GM12864 (cell line): ENCODE measurements around the gene CASS4.

ENCODE experiments used
- DNase-seq: peaks from one replicate; pipeline ENCODE4 v3.0.0-alpha.2; 2011; ENCODE audit warnings: low read depth
- H3K4me3 ChIP-seq: 2 replicates; pipeline ENCODE4 v1.5.1; 2011; ENCODE audit warnings: mild to moderate bottlenecking, low read depth, low read length, control low read depth
- TF ChIP-seq, protein P1 (sequence below): IDR thresholded peaks from 2 replicates; pipeline ENCODE4 v1.5.1; 2011; ENCODE audit warnings: low read depth, mild to moderate bottlenecking, moderate library complexity, low read length, control low read depth, inconsistent platforms; ENCODE audit errors: missing control alignments

CASS4 gene

DNA sequence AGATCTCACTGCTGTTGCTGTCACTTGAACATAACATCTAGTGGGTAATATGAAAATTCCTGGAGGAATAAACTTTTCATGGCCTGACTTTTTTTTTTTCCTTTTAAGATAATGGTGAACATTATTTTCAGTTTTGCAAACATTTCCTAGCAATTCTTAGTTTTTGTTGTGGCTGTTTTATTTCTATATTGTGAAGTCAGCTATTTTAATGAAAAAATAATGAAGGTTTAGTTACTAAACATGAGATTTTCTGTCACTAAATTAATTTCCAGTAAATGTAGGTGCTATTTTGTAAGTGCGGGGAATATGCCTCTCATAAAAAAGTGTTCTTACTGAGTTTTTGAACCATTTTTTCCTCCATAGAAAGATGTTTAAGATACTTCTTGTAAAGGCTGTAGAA lies 89.1 kb downstream of the CASS4 start:
- no peak for DNase-seq
- no peak overlapping the region for H3K4me3 ChIP-seq
- TF ChIP-seq, protein P1, sequence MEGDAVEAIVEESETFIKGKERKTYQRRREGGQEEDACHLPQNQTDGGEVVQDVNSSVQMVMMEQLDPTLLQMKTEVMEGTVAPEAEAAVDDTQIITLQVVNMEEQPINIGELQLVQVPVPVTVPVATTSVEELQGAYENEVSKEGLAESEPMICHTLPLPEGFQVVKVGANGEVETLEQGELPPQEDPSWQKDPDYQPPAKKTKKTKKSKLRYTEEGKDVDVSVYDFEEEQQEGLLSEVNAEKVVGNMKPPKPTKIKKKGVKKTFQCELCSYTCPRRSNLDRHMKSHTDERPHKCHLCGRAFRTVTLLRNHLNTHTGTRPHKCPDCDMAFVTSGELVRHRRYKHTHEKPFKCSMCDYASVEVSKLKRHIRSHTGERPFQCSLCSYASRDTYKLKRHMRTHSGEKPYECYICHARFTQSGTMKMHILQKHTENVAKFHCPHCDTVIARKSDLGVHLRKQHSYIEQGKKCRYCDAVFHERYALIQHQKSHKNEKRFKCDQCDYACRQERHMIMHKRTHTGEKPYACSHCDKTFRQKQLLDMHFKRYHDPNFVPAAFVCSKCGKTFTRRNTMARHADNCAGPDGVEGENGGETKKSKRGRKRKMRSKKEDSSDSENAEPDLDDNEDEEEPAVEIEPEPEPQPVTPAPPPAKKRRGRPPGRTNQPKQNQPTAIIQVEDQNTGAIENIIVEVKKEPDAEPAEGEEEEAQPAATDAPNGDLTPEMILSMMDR, result no peak

DNA sequence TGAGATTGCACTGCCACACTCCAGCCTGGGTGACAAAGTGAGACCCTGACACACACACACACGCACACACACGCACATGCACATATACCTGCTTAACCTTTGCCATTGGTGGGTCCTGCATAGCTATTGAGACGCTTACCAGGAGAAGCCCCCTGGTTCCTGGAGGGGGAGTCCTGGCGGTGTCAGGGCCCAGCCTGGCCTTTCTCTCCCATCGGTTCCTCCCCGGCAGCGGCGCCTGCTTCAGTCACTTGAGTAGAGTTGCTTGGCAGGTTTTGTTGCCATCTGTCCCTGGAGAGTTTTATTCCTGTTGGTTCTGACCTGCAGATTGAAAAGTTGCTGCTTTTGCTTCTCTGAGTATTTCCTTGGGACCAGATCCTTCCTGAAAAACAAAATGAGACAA lies 91.9 kb downstream of the CASS4 start:
- TF ChIP-seq, protein P1, result no peak
- DNase-seq, result no peak
- no peak overlapping the region for H3K4me3 ChIP-seq

DNA sequence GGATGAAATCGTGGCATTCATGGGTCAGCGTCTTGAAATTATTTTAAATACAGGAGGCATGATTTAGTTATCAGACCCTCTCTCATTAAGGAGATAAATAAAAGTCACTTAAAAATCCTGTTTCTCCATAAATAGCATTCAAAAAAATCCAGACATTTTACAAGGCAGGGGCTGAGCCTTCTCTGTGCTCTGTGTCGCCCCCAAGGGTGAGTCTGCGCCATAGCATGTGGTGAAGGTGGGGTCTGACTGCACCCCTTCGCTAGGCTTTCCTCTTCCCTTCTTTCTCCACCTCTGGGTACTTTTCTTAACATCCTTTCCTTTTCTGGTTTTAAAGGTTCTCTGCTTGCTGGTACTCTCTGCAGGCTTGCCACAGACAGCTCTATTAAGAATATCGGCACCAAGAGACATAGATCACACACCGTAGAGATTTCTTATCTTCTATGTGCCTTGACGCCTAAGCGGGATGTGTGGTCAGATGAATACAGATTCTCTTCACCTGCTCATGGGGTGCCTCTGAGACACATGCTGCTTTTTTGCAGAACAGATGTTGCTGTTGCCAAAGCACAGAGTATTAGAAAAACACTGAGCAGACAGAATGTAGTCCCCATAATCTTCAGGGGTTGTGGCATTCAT lies 92.4 kb downstream of the CASS4 start:
- no peak for DNase-seq
- no peak overlapping the region for H3K4me3 ChIP-seq
- TF ChIP-seq, protein P1, result peak; percentile 66

DNA sequence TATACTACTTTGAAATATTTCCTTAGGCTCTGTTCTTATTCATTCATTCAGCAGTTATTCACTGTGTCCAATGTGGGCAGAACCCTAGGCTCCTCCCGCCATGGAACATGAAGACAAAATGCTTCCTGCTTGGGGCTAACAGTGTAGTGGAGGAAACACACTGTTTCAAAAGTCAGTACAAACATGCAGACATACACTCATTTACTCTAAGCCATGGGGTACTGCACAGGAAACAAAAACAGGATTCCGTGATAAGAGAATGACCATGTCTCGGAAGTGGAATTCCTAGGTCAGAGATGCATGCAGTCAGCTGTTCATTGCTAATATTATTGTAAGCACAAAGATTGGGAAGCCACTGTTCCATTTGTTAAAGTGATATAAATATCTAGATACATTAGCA lies 94.0 kb downstream of the CASS4 start:
- H3K4me3 ChIP-seq, result no peak overlapping the region
- no peak for DNase-seq
- TF ChIP-seq, protein P1, result no peak
